ENCODE data around the gene ATP6V0E1. TPM values are rescaled to one million over a fixed set of nuclear protein-coding genes. Genes with fewer than 3 reads are reported as not detected.

The ATP6V0E1 gene
- total RNA-seq, 1 donor from 2014 or later = 261 TPM

DNA sequence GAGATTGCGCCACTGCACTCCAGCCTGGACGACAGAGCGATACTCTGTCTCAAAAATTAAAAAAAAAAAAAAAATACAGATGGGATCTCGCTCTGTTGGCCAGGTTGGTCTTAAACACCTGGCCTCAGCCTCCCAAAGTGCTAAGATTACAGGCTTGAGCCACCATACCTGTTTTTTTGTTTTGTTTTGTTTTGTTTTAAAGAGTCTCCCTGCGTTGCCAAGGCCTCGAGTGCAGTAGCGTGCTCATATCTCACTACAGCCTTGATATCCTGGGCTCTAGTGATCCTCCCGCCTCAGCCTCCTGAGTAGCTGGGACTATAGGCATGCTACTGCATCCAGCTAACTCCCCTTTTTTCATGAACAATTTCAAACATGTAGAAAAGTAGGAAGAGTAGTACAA, 7.2 kb downstream of the ATP6V0E1 start:
- no peaks in the 10 kb centered on the region for H3K27me3 Mint-ChIP-seq (ENCODE audit: unreplicated experiment)
- no peaks in the 10 kb centered on the region for H3K9me3 Mint-ChIP-seq (ENCODE audit: unreplicated experiment)
- H3K4me1 Mint-ChIP-seq (ENCODE audit: unreplicated experiment) = peaks cover 14% of the 10 kb centered on the region
- H3K27ac Mint-ChIP-seq (ENCODE audit: unreplicated experiment) = no peak overlapping the region
- peaks cover 35% of the 10 kb centered on the region for H3K36me3 Mint-ChIP-seq (ENCODE audit: unreplicated experiment)
- TF ChIP-seq CTCF (IDR thresholded peaks at IDR 0.05) = no peak
- DNase-seq (ENCODE audit: extremely low spot score, unreplicated experiment) = no peak
- H3K4me3 Mint-ChIP-seq (ENCODE audit: unreplicated experiment) = no peak overlapping the region

DNA sequence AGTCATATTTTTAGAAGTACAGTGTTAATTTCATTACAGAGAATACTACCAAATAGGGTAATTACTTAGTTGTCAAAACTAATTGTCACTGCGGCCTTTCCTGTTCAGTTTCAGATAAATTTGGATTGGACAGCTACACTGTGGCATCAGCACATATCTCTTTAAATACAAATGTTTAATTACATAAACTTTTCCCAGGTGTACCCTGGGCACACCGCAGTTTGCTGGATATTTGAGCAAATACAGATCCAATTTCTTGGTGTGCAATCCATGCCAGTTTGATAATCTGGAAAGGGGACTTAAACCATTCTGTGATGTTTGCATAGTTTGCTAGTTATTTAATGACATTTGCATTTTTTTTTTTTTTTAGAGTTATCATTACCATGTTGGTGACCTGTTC, 10.8 kb downstream of the ATP6V0E1 start:
- H3K27me3 Mint-ChIP-seq (ENCODE audit: unreplicated experiment) = no peaks in the 10 kb centered on the region
- H3K36me3 Mint-ChIP-seq (ENCODE audit: unreplicated experiment) = peaks cover 41% of the 10 kb centered on the region

GRCh38 chr5:172999372-172999973, 15.9 kb downstream of the ATP6V0E1 start:
- H3K27ac Mint-ChIP-seq (ENCODE audit: unreplicated experiment) = no peak overlapping the region
- DNase-seq (ENCODE audit: extremely low spot score, unreplicated experiment) = no peak
- H3K27me3 Mint-ChIP-seq (ENCODE audit: unreplicated experiment) = no peaks in the 10 kb centered on the region
- H3K4me1 Mint-ChIP-seq (ENCODE audit: unreplicated experiment) = peaks cover 8% of the 10 kb centered on the region
- no peaks in the 10 kb centered on the region for H3K9me3 Mint-ChIP-seq (ENCODE audit: unreplicated experiment)
- peaks cover 28% of the 10 kb centered on the region for H3K36me3 Mint-ChIP-seq (ENCODE audit: unreplicated experiment)
- TF ChIP-seq CTCF (IDR thresholded peaks at IDR 0.05) = no peak
- H3K4me3 Mint-ChIP-seq (ENCODE audit: unreplicated experiment) = no peak overlapping the region

More for the DNA sequence above, 10.8 kb downstream of the ATP6V0E1 start:
- no peaks in the 10 kb centered on the region for H3K9me3 Mint-ChIP-seq (ENCODE audit: unreplicated experiment)
- H3K4me1 Mint-ChIP-seq (ENCODE audit: unreplicated experiment) = peaks cover 8% of the 10 kb centered on the region
- H3K27ac Mint-ChIP-seq (ENCODE audit: unreplicated experiment) = no peak overlapping the region
- no peak for TF ChIP-seq CTCF (IDR thresholded peaks at IDR 0.05)
- no peak for DNase-seq (ENCODE audit: extremely low spot score, unreplicated experiment)
- H3K4me3 Mint-ChIP-seq (ENCODE audit: unreplicated experiment) = no peak overlapping the region

- Mint-ChIP-seq H3K4me1 (ENCODE audit: unreplicated experiment) (peaks cover 11% of the 10 kb centered on the region), H3K27me3 (ENCODE audit: unreplicated experiment) (no peaks in the 10 kb centered on the region)
- DNase-seq (ENCODE audit: extremely low spot score, unreplicated experiment) = no peak
These were observed 16.4 kb downstream of the ATP6V0E1 start for GRCh38 chr5:172999974-173000373.

More at GRCh38 chr5:172999974-173000373, 16.4 kb downstream of the ATP6V0E1 start:
- Mint-ChIP-seq H3K36me3 (ENCODE audit: unreplicated experiment) (peaks cover 24% of the 10 kb centered on the region), H3K9me3 (ENCODE audit: unreplicated experiment) (no peaks in the 10 kb centered on the region), H3K4me3 (ENCODE audit: unreplicated experiment) (no peak overlapping the region), H3K27ac (ENCODE audit: unreplicated experiment) (no peak overlapping the region)
- TF ChIP-seq CTCF (IDR thresholded peaks at IDR 0.05) = no peak
